Erythroblast (primary cell): ENCODE data around the gene SSC4D.

Experiments
- GATA1 ChIP-seq: IDR thresholded peaks from 2 replicates; pipeline ENCODE4 v1.6.1; 2011; ENCODE audit warnings: low read depth, mild to moderate bottlenecking, control low read depth, low read length, moderate library complexity
- POLR2A ChIP-seq: IDR thresholded peaks from 2 replicates; pipeline ENCODE4 v1.6.1; 2011; ENCODE audit warnings: mild to moderate bottlenecking, low read length

GRCh38 chr7:76343294-76343930 is 66.1 kb downstream of the SSC4D start:
- TF ChIP-seq GATA1: no peak
- no peak for TF ChIP-seq POLR2A
